HCT116 (cell line): ENCODE data around the gene HSBP1.

ENCODE experiments used
- CBX3 ChIP-seq: IDR thresholded peaks from 2 replicates; pipeline ENCODE4 v1.6.1; 2012; ENCODE audit warnings: low read depth
- EZH2 ChIP-seq: fragments of 200-600 bp; sonication (generic); IDR thresholded peaks from 2 replicates; pipeline ENCODE4 v1.6.1; 2017; ENCODE audit warnings: antibody characterized with exemption, mixed run types
- JUND ChIP-seq: IDR thresholded peaks from 2 replicates; pipeline ENCODE4 v1.6.1; 2012
- POLR2A ChIP-seq: IDR thresholded peaks from 2 replicates; pipeline ENCODE4 v1.7.0; 2011; ENCODE audit warnings: borderline replicate concordance; ENCODE audit not compliant: insufficient read depth, insufficient read length; ENCODE audit errors: extremely low read depth
- POLR2AphosphoS5 ChIP-seq: IDR thresholded peaks from 2 replicates; pipeline ENCODE4 v1.6.1; 2011; ENCODE audit warnings: mild to moderate bottlenecking, low read depth, low read length, moderate library complexity
- RAD21 ChIP-seq: IDR thresholded peaks from 2 replicates; pipeline ENCODE4 v1.6.1; 2012; ENCODE audit warnings: low read depth, mild to moderate bottlenecking
- SP1 ChIP-seq: IDR thresholded peaks from 2 replicates; pipeline ENCODE4 v1.6.1; 2012; ENCODE audit warnings: low read depth
- SRF ChIP-seq: IDR thresholded peaks from 2 replicates; pipeline ENCODE4 v1.6.1; 2012; ENCODE audit warnings: low read depth
- ZNF274 ChIP-seq: fragments of 200-500 bp; sonication (Bioruptor generic); IDR thresholded peaks from 2 replicates; pipeline ENCODE4 v1.6.1; 2014; ENCODE audit warnings: mild to moderate bottlenecking, low read depth, low read length, inconsistent platforms
- TF ChIP-seq, protein P1 (sequence below), 3 experiments: fragments of 200-600 bp in 1 of 3; sonication (generic) in 1 of 3; IDR thresholded peaks in 2 of 3; conservative IDR thresholded peaks in 1 of 3; 2 replicates each; pipeline ENCODE4 v1.5.1; 2012 to 2017; ENCODE audit warnings: low read depth in 2 of 3, low read length in 2 of 3, antibody characterized with exemption in 1 of 3, borderline replicate concordance in 1 of 3, control low read depth in 1 of 3, mild to moderate bottlenecking in 1 of 3, mixed read lengths in 1 of 3, mixed run types in 1 of 3, moderate library complexity in 1 of 3; ENCODE audit not compliant: insufficient read depth in 1 of 3
- TF ChIP-seq, protein P2 (sequence below): IDR thresholded peaks from 2 replicates; pipeline ENCODE4 v1.6.1; 2012
- TF ChIP-seq, protein P3 (sequence below): IDR thresholded peaks from 2 replicates; pipeline ENCODE4 v1.6.1; 2011; ENCODE audit warnings: mild to moderate bottlenecking, low read length, moderate library complexity; ENCODE audit not compliant: insufficient replicate concordance; ENCODE audit errors: extremely low read depth

DNA sequence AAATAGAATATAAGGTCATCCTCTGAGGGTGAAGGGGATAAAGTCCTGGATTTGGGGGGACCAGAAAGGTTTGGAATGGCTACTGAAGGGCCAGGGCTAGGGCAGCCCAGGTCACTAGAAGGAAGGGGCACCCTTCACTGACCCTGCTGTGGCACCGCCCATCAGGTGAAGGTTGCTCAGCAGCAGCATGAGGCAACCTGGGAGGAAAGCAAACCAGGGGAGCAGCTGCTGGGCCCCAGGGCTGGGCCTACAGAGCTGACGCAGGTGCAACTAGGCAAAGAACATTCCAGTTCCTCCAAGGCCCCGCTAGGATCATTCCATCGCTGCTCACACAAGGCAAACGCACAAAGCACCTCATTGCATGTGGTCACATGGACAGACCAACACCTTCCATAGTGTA lies 3.4 kb upstream of the HSBP1 start:
- TF ChIP-seq, protein P1, sequence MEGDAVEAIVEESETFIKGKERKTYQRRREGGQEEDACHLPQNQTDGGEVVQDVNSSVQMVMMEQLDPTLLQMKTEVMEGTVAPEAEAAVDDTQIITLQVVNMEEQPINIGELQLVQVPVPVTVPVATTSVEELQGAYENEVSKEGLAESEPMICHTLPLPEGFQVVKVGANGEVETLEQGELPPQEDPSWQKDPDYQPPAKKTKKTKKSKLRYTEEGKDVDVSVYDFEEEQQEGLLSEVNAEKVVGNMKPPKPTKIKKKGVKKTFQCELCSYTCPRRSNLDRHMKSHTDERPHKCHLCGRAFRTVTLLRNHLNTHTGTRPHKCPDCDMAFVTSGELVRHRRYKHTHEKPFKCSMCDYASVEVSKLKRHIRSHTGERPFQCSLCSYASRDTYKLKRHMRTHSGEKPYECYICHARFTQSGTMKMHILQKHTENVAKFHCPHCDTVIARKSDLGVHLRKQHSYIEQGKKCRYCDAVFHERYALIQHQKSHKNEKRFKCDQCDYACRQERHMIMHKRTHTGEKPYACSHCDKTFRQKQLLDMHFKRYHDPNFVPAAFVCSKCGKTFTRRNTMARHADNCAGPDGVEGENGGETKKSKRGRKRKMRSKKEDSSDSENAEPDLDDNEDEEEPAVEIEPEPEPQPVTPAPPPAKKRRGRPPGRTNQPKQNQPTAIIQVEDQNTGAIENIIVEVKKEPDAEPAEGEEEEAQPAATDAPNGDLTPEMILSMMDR (IDR thresholded peaks at IDR 0.05 in 2 of 3, conservative IDR thresholded peaks at IDR 0.05 in 1 of 3; ENCODE audit: borderline replicate concordance in 1 of 3, insufficient read depth in 1 of 3, low read depth in 2 of 3, low read length in 2 of 3) = no peak
- TF ChIP-seq EZH2 (no peak), ZNF274 (no peak), RAD21 (no peak), POLR2AphosphoS5 (no peak), SRF (no peak), SP1 (no peak), JUND (no peak), POLR2A (no peak), CBX3 (no peak)
- TF ChIP-seq, protein P2, sequence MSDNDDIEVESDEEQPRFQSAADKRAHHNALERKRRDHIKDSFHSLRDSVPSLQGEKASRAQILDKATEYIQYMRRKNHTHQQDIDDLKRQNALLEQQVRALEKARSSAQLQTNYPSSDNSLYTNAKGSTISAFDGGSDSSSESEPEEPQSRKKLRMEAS = no peak
- TF ChIP-seq, protein P3, sequence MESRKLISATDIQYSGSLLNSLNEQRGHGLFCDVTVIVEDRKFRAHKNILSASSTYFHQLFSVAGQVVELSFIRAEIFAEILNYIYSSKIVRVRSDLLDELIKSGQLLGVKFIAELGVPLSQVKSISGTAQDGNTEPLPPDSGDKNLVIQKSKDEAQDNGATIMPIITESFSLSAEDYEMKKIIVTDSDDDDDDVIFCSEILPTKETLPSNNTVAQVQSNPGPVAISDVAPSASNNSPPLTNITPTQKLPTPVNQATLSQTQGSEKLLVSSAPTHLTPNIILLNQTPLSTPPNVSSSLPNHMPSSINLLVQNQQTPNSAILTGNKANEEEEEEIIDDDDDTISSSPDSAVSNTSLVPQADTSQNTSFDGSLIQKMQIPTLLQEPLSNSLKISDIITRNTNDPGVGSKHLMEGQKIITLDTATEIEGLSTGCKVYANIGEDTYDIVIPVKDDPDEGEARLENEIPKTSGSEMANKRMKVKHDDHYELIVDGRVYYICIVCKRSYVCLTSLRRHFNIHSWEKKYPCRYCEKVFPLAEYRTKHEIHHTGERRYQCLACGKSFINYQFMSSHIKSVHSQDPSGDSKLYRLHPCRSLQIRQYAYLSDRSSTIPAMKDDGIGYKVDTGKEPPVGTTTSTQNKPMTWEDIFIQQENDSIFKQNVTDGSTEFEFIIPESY = no peak
